Psoas muscle (tissue), 8 donors: Measurements from ENCODE around the gene GPX7. TPM values are rescaled to one million over a fixed set of nuclear protein-coding genes. Genes with fewer than 3 reads are reported as not detected.

Source experiments
- ATAC-seq, 4 donors: fragments of 200-7000 bp; cut with Tn5 transposase; one replicate each; pipeline ENCODE4 v1.9.1; 2020; ENCODE audit warnings: moderate library complexity in 3 of 4, mild to moderate bottlenecking in 2 of 4
- DNase-seq, 2 donors: peaks; one replicate each; pipeline ENCODE4 v3.0.0-alpha.2; 2020
- H3K27ac ChIP-seq: fragments of 200-600 bp; one replicate; pipeline ENCODE4 v1.8.0; 2022
- H3K27me3 ChIP-seq, 3 donors: fragments of 200-600 bp in 1 of 3; one replicate each; pipeline versions ENCODE4 v1.6.1 to v1.8.0; 2013 to 2022; ENCODE audit warnings: low read length in 2 of 3, mild to moderate bottlenecking in 2 of 3, moderate library complexity in 1 of 3; ENCODE audit not compliant: insufficient read depth in 3 of 3
- H3K36me3 ChIP-seq, 2 donors: fragments of 200-600 bp in 1 of 2; one replicate each; pipeline versions ENCODE4 v1.6.1 to v1.8.0; 2013 to 2022; ENCODE audit warnings: low read depth in 1 of 2, mild to moderate bottlenecking in 1 of 2, moderate library complexity in 1 of 2; ENCODE audit not compliant: insufficient read depth in 1 of 2
- H3K4me1 ChIP-seq: fragments of 200-600 bp; one replicate; pipeline ENCODE4 v1.8.0; 2022
- H3K4me3 ChIP-seq: fragments of 200-600 bp; one replicate; pipeline ENCODE4 v1.8.0; 2022; ENCODE audit warnings: mild to moderate bottlenecking
- H3K9me3 ChIP-seq: fragments of 200-600 bp; one replicate; pipeline ENCODE4 v1.8.0; 2022
- WGBS, 3 donors: extraction: QIAGEN DNeasy Blood & Tissue Kit; methylation state at CpG; one replicate each; pipeline versions ENCODE4 v1.1.6 to v1.1.7; 2013; 5-methylcytosine and 5-hydroxymethylcytosine counted together
- intact Hi-C, 2 donors: fragments of 100-400 bp; cut with DNase I; formaldehyde crosslinking; loops; one replicate each; pipeline versions ENCODE4 v1.11.0 to v1.14.2; 2022
- polyA plus RNA-seq, 3 donors: library from polyadenylated mRNA; stranded (reverse); fragments of 200-250 nt; gene quantifications; one replicate each; pipeline ENCODE4 v1.2.3, GENCODE V29; 2013
- total RNA-seq, 4 donors: library from RNA; stranded (reverse); fragmentation: NEBNext Ultra II Directional in 2 of 4; extraction: Animal tissue kit (Norgen Biotek cat#: 25700) in 2 of 4; gene quantifications; one replicate each; pipeline versions ENCODE4 v1.2.1 to v1.2.4, GENCODE V29; 2021 to 2023
- TF ChIP-seq, protein P1 (sequence below): fragments of 200-600 bp; IDR thresholded peaks from one replicate; pipeline ENCODE4 v1.8.0; 2022; ENCODE audit warnings: antibody characterized with exemption
- donor health status: healthy with polysubstance abuse.
- donor health status: DM: no; HTN: no; CAD: no; lungs with moderate emphysema.
- donor health status: Bipolar disorder and iron deficiency.
- donor health status: healthy.
- donor health status: DM: yes; HTN: yes; CAD: no.
- donor health status: DM: no; HTN: no; CAD: no.
- donor health status: DM: no; HTN: no; CAD: no.
- donor health status: DM: yes; HTN: yes; CAD: no.

The GPX7 gene
- total and polyA plus RNA-seq, 7 donors = 3.6 to 12.2 (median 7.9) TPM

DNA sequence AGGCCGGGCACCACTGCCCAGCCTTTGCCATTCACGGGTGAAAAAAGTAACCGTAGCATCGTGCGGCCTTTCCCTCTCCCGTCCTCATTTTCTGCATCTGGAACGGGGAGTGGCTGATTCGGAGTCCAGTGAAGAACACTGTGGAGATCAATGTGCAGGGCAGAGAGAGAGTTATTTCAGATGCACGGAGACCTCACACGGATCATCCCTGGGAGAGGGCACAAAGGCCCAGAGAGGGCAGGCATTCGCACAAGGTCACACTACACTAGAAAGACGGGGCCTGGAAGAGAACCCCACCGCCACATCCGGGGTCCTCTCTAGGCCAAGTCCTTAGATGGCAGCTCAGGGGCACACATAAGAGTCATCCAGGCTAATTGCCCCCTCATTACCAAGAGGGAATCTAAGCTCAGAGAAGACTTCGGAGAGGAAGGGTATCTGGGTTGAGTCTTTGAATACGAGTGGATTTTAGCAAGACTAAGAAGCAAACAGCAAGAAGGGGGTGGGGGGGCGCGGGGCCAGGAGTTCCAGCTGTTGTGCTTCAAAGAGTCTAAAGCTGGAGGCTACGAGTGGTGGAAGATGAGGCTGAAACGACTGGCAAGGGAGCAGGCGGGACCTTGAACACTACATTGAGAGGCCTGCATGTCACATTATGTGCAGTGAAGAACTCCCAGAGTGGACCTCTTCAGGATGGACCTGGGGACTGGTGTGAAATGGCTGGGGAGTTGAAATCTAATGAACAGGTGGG lies 857 bp downstream of the GPX7 start:
- WGBS, 3 donors = 19 to 26% (median 22%) methylated on average over 21 of the region's 21 CpGs
- Histone ChIP-seq H3K9me3 (no peaks in the 10 kb centered on the region), H3K4me1 (peaks cover 47% of the 10 kb centered on the region), H3K27me3 (no peaks in the 10 kb centered on the region), H3K36me3 (peaks cover 0 to 17% of the 10 kb centered on the region in 2 donors), H3K27ac (peak overlapping the region; percentile 94), H3K4me3 (peak overlapping the region; percentile 68)
- intact Hi-C loops = loop anchor here (2.0 to 5.0 kb wide), 3 partner anchors 50 to 74 kb away; partner anchors contain the start of gene TUT4 (in 2 of the 2)
- ATAC-seq (peak in 1 of 4 donors; percentile 12), DNase-seq (no peak)
- TF ChIP-seq, protein P1, sequence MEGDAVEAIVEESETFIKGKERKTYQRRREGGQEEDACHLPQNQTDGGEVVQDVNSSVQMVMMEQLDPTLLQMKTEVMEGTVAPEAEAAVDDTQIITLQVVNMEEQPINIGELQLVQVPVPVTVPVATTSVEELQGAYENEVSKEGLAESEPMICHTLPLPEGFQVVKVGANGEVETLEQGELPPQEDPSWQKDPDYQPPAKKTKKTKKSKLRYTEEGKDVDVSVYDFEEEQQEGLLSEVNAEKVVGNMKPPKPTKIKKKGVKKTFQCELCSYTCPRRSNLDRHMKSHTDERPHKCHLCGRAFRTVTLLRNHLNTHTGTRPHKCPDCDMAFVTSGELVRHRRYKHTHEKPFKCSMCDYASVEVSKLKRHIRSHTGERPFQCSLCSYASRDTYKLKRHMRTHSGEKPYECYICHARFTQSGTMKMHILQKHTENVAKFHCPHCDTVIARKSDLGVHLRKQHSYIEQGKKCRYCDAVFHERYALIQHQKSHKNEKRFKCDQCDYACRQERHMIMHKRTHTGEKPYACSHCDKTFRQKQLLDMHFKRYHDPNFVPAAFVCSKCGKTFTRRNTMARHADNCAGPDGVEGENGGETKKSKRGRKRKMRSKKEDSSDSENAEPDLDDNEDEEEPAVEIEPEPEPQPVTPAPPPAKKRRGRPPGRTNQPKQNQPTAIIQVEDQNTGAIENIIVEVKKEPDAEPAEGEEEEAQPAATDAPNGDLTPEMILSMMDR = no peak

DNA sequence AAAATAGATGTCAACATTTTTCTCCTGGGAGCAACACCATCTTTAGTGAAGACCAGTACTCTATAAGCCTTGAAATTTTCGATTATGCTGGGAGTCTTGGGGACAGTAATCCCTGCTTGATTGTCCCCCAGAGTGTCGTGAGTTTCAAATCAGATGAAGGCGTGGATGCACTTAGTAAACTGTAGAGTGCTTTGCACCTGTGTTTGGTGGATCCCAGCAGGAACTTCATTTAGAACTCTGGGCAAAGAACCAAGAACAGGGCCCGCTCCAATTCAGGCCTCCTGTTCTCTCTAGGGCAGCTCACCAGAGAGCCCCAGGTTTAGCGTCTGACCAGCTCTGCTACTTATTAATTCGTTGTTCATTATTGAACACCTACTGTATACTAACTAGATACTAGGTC lies 1.5 kb downstream of the GPX7 start:
- WGBS, 3 donors = 21 to 28% (median 22%) methylated on average over 6 of the region's 6 CpGs

DNA sequence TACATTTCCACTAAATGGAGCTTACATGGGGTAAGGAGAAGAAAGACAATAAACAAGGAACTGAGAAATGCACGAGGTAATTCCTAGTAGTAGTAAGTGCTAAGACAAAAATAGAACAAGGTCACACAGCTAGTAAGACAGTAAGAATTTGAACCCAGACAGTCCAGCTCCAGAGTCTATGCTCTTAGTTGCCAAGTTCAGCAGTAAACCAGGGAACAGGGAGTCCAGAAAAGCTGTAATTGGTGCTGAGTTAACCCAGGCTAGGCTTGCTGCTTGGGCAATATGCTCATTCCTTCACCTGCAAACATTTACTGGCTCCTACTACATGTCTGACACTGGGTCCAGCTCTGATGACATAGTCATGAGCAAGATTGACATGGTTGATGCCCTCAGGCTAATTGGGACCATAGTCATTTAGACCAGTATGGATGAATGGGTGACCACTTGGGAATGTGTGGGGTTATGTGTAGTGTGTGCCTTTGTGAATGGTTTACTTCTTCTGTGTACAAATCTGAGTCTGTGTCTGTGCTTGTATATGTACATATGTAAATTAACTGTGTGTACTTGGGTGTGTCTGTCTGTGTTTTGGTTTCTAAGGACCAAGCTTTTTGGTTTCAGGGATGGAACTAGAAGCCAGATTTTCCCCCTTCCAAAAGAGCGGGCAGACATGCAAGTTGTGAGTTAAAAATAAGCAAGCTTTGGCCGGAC lies 2.0 kb downstream of the GPX7 start:
- Histone ChIP-seq H3K27me3 (no peaks in the 10 kb centered on the region), H3K36me3 (peaks cover 0 to 29% of the 10 kb centered on the region in 2 donors), H3K4me1 (peaks cover 47% of the 10 kb centered on the region), H3K9me3 (no peaks in the 10 kb centered on the region), H3K4me3 (no peak overlapping the region), H3K27ac (peak overlapping the region; percentile 94)
- intact Hi-C loops = loop anchor here (5.0 kb wide), 2 partner anchors 52 to 73 kb away; partner anchors contain the start of gene TUT4 (in 1 of the 2)
- 19 to 32% (median 21%) methylated on average over 3 of the region's 3 CpGs for WGBS, 3 donors
- peak; percentile 68 to 88 (median 82) for ATAC-seq
- DNase-seq = no peak
- TF ChIP-seq, protein P1 = no peak

More for the DNA sequence above, 1.5 kb downstream of the GPX7 start:
- H3K9me3 ChIP-seq = no peaks in the 10 kb centered on the region
- TF ChIP-seq, protein P1 = no peak
- no peaks in the 10 kb centered on the region for H3K27me3 ChIP-seq
- H3K36me3 ChIP-seq = peaks cover 0 to 23% of the 10 kb centered on the region in 2 donors
- intact Hi-C loops = loop anchor here (2.0 to 5.0 kb wide), 3 partner anchors 51 to 74 kb away; partner anchors contain the start of gene TUT4 (in 2 of the 2)
- H3K4me1 ChIP-seq = peaks cover 47% of the 10 kb centered on the region
- H3K27ac ChIP-seq = peak overlapping the region; percentile 94
- DNase-seq (peak in 1 of 2 donors; percentile 71), ATAC-seq (peak; percentile 15 to 70 (median 57))
- H3K4me3 ChIP-seq = peak overlapping the region; percentile 68

DNA sequence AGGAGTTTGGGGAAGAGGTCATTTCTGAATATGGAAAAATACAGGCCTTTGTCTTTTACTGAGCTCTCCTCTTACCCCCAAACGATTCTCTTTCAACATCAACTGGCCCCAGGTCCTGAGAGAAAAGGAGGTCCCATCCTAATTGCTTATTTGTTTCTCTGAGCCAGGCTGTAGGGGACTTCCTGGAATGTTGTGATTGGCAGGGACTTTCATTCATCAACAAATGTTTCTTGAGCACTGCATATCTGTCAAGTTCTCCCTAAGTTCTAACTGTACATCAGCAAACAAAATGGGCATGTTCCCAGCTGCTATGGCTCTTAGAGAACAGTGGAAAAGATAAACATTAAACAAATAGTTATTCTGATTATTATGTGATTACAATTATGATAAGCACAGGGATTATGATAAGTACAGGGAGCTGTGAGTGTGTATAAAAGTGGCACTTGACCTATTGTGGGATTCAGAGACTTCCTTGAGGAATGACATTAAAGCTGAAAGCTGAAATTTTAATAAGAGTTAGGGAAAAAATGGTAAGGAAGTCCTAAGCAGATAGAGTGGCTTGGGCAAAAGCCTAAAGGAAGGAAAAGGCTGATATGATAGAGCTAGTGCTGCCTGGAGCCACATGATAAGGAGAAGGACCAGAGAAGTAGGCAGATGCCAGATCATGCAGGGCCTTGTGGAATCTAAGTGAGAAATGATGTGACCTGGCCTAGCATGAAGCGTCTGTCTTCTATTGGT lies 11.6 kb downstream of the GPX7 start:
- ATAC-seq = no peak
- WGBS, 3 donors = 56 to 62% (median 62%) methylated on average over 2 of the region's 2 CpGs
- intact Hi-C loops = no loop called here
- Histone ChIP-seq H3K4me1 (no peaks in the 10 kb centered on the region), H3K27ac (no peak overlapping the region), H3K9me3 (no peaks in the 10 kb centered on the region), H3K36me3 (peaks cover 0 to 15% of the 10 kb centered on the region in 2 donors), H3K27me3 (no peaks in the 10 kb centered on the region), H3K4me3 (no peak overlapping the region)
- TF ChIP-seq, protein P1 = no peak
- DNase-seq = no peak
